ENCODE results near the gene SERP1.

GRCh38 chr3:150504483-150504882 is 41.8 kb downstream of the SERP1 start:
- TF ChIP-seq EZH2 (IDR thresholded peaks at IDR 0.05; ENCODE audit: insufficient read depth, low read length) (no peak), CTCF (IDR thresholded peaks at IDR 0.05; ENCODE audit: insufficient read depth, low read depth, low read length) (no peak)
